B cell (primary cell): ENCODE data around the gene MYO6. TPM values are rescaled to one million over a fixed set of nuclear protein-coding genes. Genes with fewer than 3 reads are reported as not detected.

Experiments used
- ATAC-seq: fragments of 200-7000 bp; cut with Tn5 transposase; one replicate; pipeline ENCODE4 v1.10.0; 2021; ENCODE audit warnings: low read depth, mild to moderate bottlenecking, moderate number of reproducible peaks, moderate library complexity
- CTCF ChIA-PET: fragments of 350-600 bp; sonication (Branson Sonifier 250); formaldehyde crosslinking; loops from one replicate; lab custom pipeline; 2021; ENCODE audit warnings: antibody characterized with exemption, inconsistent platforms; lab: Charles Lee
- POLR2A ChIA-PET: fragments of 350-600 bp; sonication (Branson Sonifier 250); formaldehyde crosslinking; loops from one replicate; lab custom pipeline; 2021; ENCODE audit warnings: antibody characterized with exemption; lab: Charles Lee
- DNase-seq: peaks from one replicate; pipeline ENCODE4 v3.0.0; 2013
- H2AFZ ChIP-seq: 2 replicates; pipeline ENCODE4 v1.6.1; 2012; ENCODE audit warnings: mild to moderate bottlenecking, low read depth, low read length; ENCODE audit not compliant: insufficient read depth, poor library complexity, severe bottlenecking
- H3K27ac ChIP-seq, 2 donors: 1 replicate in 1 of 2; 2 replicates in 1 of 2; pipeline ENCODE4 v1.5.1; 2012 to 2013; ENCODE audit warnings: low read length in 2 of 2, mild to moderate bottlenecking in 2 of 2, moderate library complexity in 1 of 2
- H3K27me3 ChIP-seq, 4 experiments: fragments of 200-600 bp in 1 of 4; sonication (generic) in 1 of 4; replicated peaks in 1 of 4; 1 replicate in 2 of 4; 2 replicates in 2 of 4; pipeline versions ENCODE4 v1.6.1 to v1.7.0; 2013 to 2016; ENCODE audit warnings: low read length in 3 of 4, mild to moderate bottlenecking in 2 of 4, mixed read lengths in 1 of 4, moderate library complexity in 1 of 4; ENCODE audit not compliant: insufficient read depth in 4 of 4, control insufficient read depth in 3 of 4; ENCODE audit errors: control extremely low read depth in 1 of 4
- H3K36me3 ChIP-seq, 2 experiments: replicated peaks in 1 of 2; 1 replicate in 1 of 2; 2 replicates in 1 of 2; pipeline versions ENCODE4 v1.6.1 to v1.7.1; 2013; ENCODE audit warnings: low read length in 1 of 2; ENCODE audit not compliant: insufficient read depth in 2 of 2, control insufficient read depth in 1 of 2; ENCODE audit errors: control extremely low read depth in 1 of 2, extremely low read depth in 1 of 2
- H3K4me1 ChIP-seq, 2 donors: fragments of 200-600 bp in 1 of 2; sonication (generic) in 1 of 2; 1 replicate in 1 of 2; 2 replicates in 1 of 2; pipeline versions ENCODE4 v1.5.1 to v1.6.1; 2013 to 2017; ENCODE audit warnings: low read length in 2 of 2; ENCODE audit not compliant: control insufficient read depth in 2 of 2, insufficient read depth in 2 of 2
- H3K4me2 ChIP-seq: replicated peaks from 2 replicates; pipeline ENCODE3; 2012; ENCODE audit warnings: mild to moderate bottlenecking, low read depth, low read length; ENCODE audit not compliant: poor library complexity, severe bottlenecking
- H3K4me3 ChIP-seq, 5 experiments: fragments of 200-600 bp in 1 of 5; sonication (generic) in 1 of 5; 1 replicate in 3 of 5; 2 replicates in 2 of 5; pipeline versions ENCODE4 v1.5.1 to v1.7.0; 2011 to 2016; ENCODE audit warnings: low read length in 4 of 5, mild to moderate bottlenecking in 4 of 5, low read depth in 2 of 5, control low read depth in 1 of 5, moderate library complexity in 1 of 5; ENCODE audit not compliant: insufficient read depth in 1 of 5; ENCODE audit errors: control extremely low read depth in 1 of 5, extremely low read depth in 1 of 5
- H3K79me2 ChIP-seq: fragments of 200-600 bp; sonication (generic); one replicate; pipeline ENCODE4 v1.6.0; 2016; ENCODE audit warnings: low read length; ENCODE audit not compliant: control insufficient read depth, insufficient read depth
- H3K9ac ChIP-seq: fragments of 200-600 bp; sonication (generic); 2 replicates; pipeline ENCODE4 v1.6.1; 2017; ENCODE audit warnings: mild to moderate bottlenecking, low read length, moderate library complexity
- H3K9me3 ChIP-seq, 3 donors: one replicate each; pipeline versions ENCODE4 v1.6.1 to v1.7.1; 2013; ENCODE audit warnings: low read length in 2 of 3; ENCODE audit not compliant: control insufficient read depth in 2 of 3, insufficient read depth in 1 of 3; ENCODE audit errors: control extremely low read depth in 1 of 3
- H4K20me1 ChIP-seq: 2 replicates; pipeline ENCODE4 v1.6.0; 2012; ENCODE audit warnings: mild to moderate bottlenecking, low read length; ENCODE audit not compliant: insufficient read depth, control insufficient read depth, poor library complexity, severe bottlenecking
- H3K27ac Mint-ChIP-seq: one replicate; pipeline ENCODE4 v1.8.0; 2021; ENCODE audit warnings: mixed read lengths
- H3K27me3 Mint-ChIP-seq: one replicate; pipeline ENCODE4 v1.8.0; 2021; ENCODE audit warnings: mixed read lengths
- H3K4me1 Mint-ChIP-seq: one replicate; pipeline ENCODE4 v1.8.0; 2021; ENCODE audit warnings: mixed read lengths
- H3K4me3 Mint-ChIP-seq: one replicate; pipeline ENCODE4 v1.8.0; 2021; ENCODE audit warnings: mixed read lengths
- H3K9me3 Mint-ChIP-seq: one replicate; pipeline ENCODE4 v1.8.0; 2022; ENCODE audit warnings: mixed read lengths; ENCODE audit not compliant: insufficient read depth
- EZH2 ChIP-seq: IDR thresholded peaks from 2 replicates; pipeline ENCODE4 v1.6.1; 2012; ENCODE audit warnings: borderline replicate concordance, low read depth, mild to moderate bottlenecking, moderate library complexity, low read length; ENCODE audit not compliant: insufficient read depth, poor library complexity, severe bottlenecking
- WGBS: methylation state at CpG from one replicate; pipeline ENCODE4 v1.1.5; 2013; ENCODE audit warnings: missing lambda C conversion rate; ENCODE audit not compliant: insufficient coverage; 5-methylcytosine and 5-hydroxymethylcytosine counted together
- intact Hi-C: fragments of 100-400 bp; cut with micrococcal nuclease; formaldehyde crosslinking; loops from one replicate; pipeline ENCODE4 v1.10.0; 2022
- polyA plus RNA-seq: library from polyadenylated mRNA; depleted of rRNA; stranded (reverse); fragments of >200 nt; gene quantifications from 2 replicates; pipeline ENCODE4 v1.2.3, GENCODE V29; 2012
- total RNA-seq, 2 donors: library from RNA; stranded (reverse); fragments of 120-200 nt in 1 of 2; gene quantifications; 1 replicate in 1 of 2; 2 replicates in 1 of 2; pipeline versions ENCODE4 v1.2.3 to v1.2.4, GENCODE V29; 2013 to 2022
- TF ChIP-seq, protein P1 (sequence below): fragments of 200-600 bp; IDR thresholded peaks from one replicate; pipeline ENCODE4 v1.8.0; 2022; ENCODE audit warnings: antibody characterized with exemption, mild to moderate bottlenecking

Gene MYO6
- total and polyA plus RNA-seq, 2 donors (not counting 1 experiment from before 2014, with no cell fraction given): 0.09 to 0.59 TPM

DNA sequence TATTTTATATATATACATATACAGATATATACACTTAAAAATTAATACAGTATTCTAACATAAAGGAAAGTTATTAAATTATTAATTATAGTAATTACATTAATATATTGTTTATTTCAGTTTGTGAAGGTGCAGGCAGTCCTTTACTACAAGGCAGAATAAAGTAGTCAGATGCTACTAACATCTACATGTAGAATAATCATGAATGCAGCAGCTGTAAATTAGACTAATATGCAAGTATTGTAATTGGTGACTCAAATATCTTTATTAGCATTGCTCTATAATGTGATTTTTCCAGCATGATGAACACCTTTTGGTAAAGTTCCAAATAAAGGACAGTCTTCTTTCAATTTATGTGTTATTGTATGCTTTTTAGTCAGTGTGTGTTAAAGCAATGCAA, 17.3 kb downstream of the MYO6 start:
- Histone ChIP-seq H2AFZ (no peak overlapping the region), H3K36me3 (no peaks in the 10 kb centered on the region), H3K4me1 (no peaks in the 10 kb centered on the region), H3K79me2 (no peaks in the 10 kb centered on the region), H3K4me2 (no peak overlapping the region), H3K9ac (no peak overlapping the region), H3K4me3 (no peak overlapping the region), H3K27me3 (peaks cover 0 to 22% (median 2%) of the 10 kb centered on the region in 4 experiments), H3K9me3 (no peaks in the 10 kb centered on the region), H4K20me1 (no peaks in the 10 kb centered on the region), H3K27ac (no peak overlapping the region)
- ChIA-PET POLR2A (no interaction called here), CTCF (no interaction called here)
- TF ChIP-seq EZH2: no peak
- TF ChIP-seq, protein P1, sequence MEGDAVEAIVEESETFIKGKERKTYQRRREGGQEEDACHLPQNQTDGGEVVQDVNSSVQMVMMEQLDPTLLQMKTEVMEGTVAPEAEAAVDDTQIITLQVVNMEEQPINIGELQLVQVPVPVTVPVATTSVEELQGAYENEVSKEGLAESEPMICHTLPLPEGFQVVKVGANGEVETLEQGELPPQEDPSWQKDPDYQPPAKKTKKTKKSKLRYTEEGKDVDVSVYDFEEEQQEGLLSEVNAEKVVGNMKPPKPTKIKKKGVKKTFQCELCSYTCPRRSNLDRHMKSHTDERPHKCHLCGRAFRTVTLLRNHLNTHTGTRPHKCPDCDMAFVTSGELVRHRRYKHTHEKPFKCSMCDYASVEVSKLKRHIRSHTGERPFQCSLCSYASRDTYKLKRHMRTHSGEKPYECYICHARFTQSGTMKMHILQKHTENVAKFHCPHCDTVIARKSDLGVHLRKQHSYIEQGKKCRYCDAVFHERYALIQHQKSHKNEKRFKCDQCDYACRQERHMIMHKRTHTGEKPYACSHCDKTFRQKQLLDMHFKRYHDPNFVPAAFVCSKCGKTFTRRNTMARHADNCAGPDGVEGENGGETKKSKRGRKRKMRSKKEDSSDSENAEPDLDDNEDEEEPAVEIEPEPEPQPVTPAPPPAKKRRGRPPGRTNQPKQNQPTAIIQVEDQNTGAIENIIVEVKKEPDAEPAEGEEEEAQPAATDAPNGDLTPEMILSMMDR: no peak
- no peak for ATAC-seq
- no peak overlapping the region for H3K4me3 Mint-ChIP-seq
- H3K27me3 Mint-ChIP-seq: peaks cover 30% of the 10 kb centered on the region
- H3K4me1 Mint-ChIP-seq: no peaks in the 10 kb centered on the region
- no peak for DNase-seq
- intact Hi-C loops: no loop called here
- no peak overlapping the region for H3K27ac Mint-ChIP-seq
- H3K9me3 Mint-ChIP-seq: no peaks in the 10 kb centered on the region

GRCh38 chr6:75770844-75771243, 21.8 kb downstream of the MYO6 start:
- WGBS: 86% methylated on average over 2 of the region's 5 CpGs

More at GRCh38 chr6:75770844-75771243, 21.8 kb downstream of the MYO6 start:
- Mint-ChIP-seq H3K9me3 (no peaks in the 10 kb centered on the region), H3K4me3 (no peak overlapping the region), H3K27ac (no peak overlapping the region), H3K4me1 (no peaks in the 10 kb centered on the region), H3K27me3 (peaks cover 18% of the 10 kb centered on the region)
- no peaks in the 10 kb centered on the region for H3K79me2 ChIP-seq
- POLR2A ChIA-PET: no interaction called here
- TF ChIP-seq EZH2: no peak
- TF ChIP-seq, protein P1: no peak
- no peak overlapping the region for H3K9ac ChIP-seq
- intact Hi-C loops: no loop called here
- no peaks in the 10 kb centered on the region for H3K4me1 ChIP-seq
- ATAC-seq (no peak), DNase-seq (no peak)
- no peak overlapping the region for H2AFZ ChIP-seq
- no peaks in the 10 kb centered on the region for H4K20me1 ChIP-seq
- no peak overlapping the region for H3K4me2 ChIP-seq
- H3K9me3 ChIP-seq: no peaks in the 10 kb centered on the region
- H3K27ac ChIP-seq: no peak overlapping the region
- no peak overlapping the region for H3K4me3 ChIP-seq
- H3K36me3 ChIP-seq: no peaks in the 10 kb centered on the region
- H3K27me3 ChIP-seq: peaks cover 0 to 11% (median 2%) of the 10 kb centered on the region in 4 experiments
- CTCF ChIA-PET: no interaction called here
